ENCODE measurements around the gene GRID1.

GRID1 gene

DNA sequence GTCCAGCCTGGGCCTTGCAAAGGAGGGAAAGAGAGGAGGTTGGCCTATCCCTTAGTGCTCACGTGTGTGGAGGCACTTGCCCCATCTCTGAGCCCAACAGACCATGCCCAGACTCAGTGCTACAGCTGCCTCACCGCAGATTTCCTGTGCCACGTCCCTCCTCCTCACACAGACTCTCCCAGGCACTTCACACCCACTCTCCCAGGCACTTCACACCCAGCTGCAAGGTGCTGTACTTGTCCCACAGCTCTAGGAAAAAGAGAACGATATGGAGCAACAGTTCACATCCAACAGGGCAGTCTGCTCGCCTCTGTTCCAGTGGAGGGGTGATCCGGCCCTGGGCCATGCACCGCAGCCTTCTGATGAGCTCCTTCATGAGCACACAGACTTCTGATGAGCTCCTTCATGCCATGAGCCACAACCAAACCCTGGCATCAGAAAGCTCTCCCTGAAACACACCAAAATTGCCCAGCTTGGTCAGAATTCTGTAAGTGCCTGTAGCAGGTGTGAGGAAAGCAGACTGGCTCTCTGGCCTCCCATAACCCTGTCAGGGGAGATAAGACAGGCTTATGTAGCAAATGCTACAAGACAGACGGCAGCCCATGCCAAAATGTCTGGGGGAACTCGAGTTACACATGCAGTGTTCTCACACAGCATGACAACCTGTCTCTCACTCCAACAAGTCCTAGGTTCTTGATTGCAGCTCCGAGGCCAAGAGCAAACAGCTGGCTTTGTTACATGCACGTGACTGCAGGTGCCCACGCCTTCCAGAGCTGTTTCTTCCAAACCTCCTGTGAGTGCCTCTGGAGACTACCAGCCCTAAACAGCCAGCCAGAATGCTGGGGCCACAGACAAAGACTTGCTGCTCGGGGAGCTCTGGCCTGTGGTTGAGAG lies 348.5 kb downstream of the GRID1 start:
- H2AFZ ChIP-seq (ENCODE audit: low read length) = no peak overlapping the region
- H4K20me1 ChIP-seq (ENCODE audit: insufficient read depth, low read length) = no peaks in the 10 kb centered on the region
- no peaks in the 10 kb centered on the region for H3F3A ChIP-seq (ENCODE audit: insufficient read depth, low read length)
- H3K36me3 ChIP-seq (replicated peaks; ENCODE audit: insufficient read depth, low read length) = no peaks in the 10 kb centered on the region
- no peaks in the 10 kb centered on the region for H3K4me1 ChIP-seq (ENCODE audit: low read length)
- H3K79me2 ChIP-seq (ENCODE audit: low read length) = no peaks in the 10 kb centered on the region
- no peak overlapping the region for H3K9ac ChIP-seq (ENCODE audit: low read length)
- H3K4me3 ChIP-seq (ENCODE audit: low read length) = no peak overlapping the region
- H3K27ac ChIP-seq (ENCODE audit: low read length) = no peak overlapping the region
- H3K4me2 ChIP-seq (ENCODE audit: low read depth, low read length) = no peak overlapping the region
- no peaks in the 10 kb centered on the region for H3K9me3 ChIP-seq (replicated peaks; ENCODE audit: insufficient read depth, low read length)
- H3K9me2 ChIP-seq (replicated peaks; ENCODE audit: insufficient read depth, low read length) = no peaks in the 10 kb centered on the region
- TF ChIP-seq EZH2phosphoT487 (IDR thresholded peaks at IDR 0.05; ENCODE audit: low read length) (no peak), CTCF (IDR thresholded peaks at IDR 0.05; ENCODE audit: low read length) (no peak), EZH2 (optimal IDR thresholded peaks at IDR 0.05; ENCODE audit: low read depth, low read length) (no peak)
- peak; percentile 41 for DNase-seq
- H3K27me3 ChIP-seq (replicated peaks; ENCODE audit: insufficient read depth, low read length) = no peaks in the 10 kb centered on the region

DNA sequence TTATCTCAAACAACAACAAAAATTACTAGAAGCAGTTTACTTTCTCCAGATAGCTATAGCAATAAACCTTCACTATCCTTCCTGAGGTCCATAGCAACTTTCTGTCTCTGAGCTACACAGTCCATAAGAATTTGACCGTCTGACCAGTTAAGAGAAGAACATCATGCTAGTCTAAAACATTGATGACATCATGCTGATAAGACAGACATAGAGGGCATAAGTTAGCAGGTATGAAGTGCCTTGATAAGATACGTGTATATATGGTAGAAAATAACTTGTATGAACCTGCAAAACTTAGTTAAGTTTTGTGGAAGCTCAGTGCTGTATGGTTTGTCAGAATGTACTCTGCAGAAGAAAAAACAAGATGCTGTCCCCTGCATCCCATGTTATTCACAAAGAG lies 353.0 kb downstream of the GRID1 start:
- H3K9ac ChIP-seq (ENCODE audit: low read length) = no peak overlapping the region
- H3F3A ChIP-seq (ENCODE audit: insufficient read depth, low read length) = no peaks in the 10 kb centered on the region
- no peak overlapping the region for H3K4me2 ChIP-seq (ENCODE audit: low read depth, low read length)
- no peak overlapping the region for H3K4me3 ChIP-seq (ENCODE audit: low read length)
- H3K27me3 ChIP-seq (replicated peaks; ENCODE audit: insufficient read depth, low read length) = no peaks in the 10 kb centered on the region
- no peaks in the 10 kb centered on the region for H3K4me1 ChIP-seq (ENCODE audit: low read length)
- no peaks in the 10 kb centered on the region for H3K9me2 ChIP-seq (replicated peaks; ENCODE audit: insufficient read depth, low read length)
- H3K9me3 ChIP-seq (replicated peaks; ENCODE audit: insufficient read depth, low read length) = no peaks in the 10 kb centered on the region
- H4K20me1 ChIP-seq (ENCODE audit: insufficient read depth, low read length) = no peaks in the 10 kb centered on the region
- no peaks in the 10 kb centered on the region for H3K36me3 ChIP-seq (replicated peaks; ENCODE audit: insufficient read depth, low read length)
- no peak for TF ChIP-seq EZH2 (optimal IDR thresholded peaks at IDR 0.05; ENCODE audit: low read depth, low read length)
- TF ChIP-seq CTCF (IDR thresholded peaks at IDR 0.05; ENCODE audit: low read length) = no peak
- no peak for TF ChIP-seq EZH2phosphoT487 (IDR thresholded peaks at IDR 0.05; ENCODE audit: low read length)
- H3K79me2 ChIP-seq (ENCODE audit: low read length) = no peaks in the 10 kb centered on the region
- no peak overlapping the region for H3K27ac ChIP-seq (ENCODE audit: low read length)
- DNase-seq = no peak
- no peak overlapping the region for H2AFZ ChIP-seq (ENCODE audit: low read length)

DNA sequence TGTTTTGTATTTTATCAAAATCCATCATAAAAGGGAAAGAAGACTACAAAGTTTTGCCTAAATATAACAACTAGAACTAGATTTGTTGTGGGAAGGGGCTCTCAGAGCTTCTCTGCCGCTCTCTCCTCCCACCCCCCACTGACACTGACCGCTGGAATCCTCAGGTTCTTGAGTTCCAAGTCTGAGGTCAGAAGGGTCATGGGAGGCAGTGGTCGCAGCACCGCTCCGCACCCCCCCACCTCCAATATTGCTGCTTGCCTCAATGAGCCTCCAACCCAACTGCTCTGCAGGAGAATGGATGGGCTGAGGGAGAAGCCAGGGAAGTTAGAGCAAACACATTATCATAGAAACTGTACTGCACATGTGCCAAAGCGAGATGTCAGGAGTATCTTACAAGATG lies 359.4 kb downstream of the GRID1 start:
- Histone ChIP-seq H3K9me3 (replicated peaks; ENCODE audit: insufficient read depth, low read length) (no peaks in the 10 kb centered on the region), H3K4me1 (ENCODE audit: low read length) (no peaks in the 10 kb centered on the region), H3K36me3 (replicated peaks; ENCODE audit: insufficient read depth, low read length) (no peaks in the 10 kb centered on the region), H3K27me3 (replicated peaks; ENCODE audit: insufficient read depth, low read length) (no peaks in the 10 kb centered on the region), H3K4me2 (ENCODE audit: low read depth, low read length) (no peak overlapping the region), H3F3A (ENCODE audit: insufficient read depth, low read length) (no peaks in the 10 kb centered on the region), H3K27ac (ENCODE audit: low read length) (no peak overlapping the region), H4K20me1 (ENCODE audit: insufficient read depth, low read length) (no peaks in the 10 kb centered on the region), H3K4me3 (ENCODE audit: low read length) (no peak overlapping the region), H2AFZ (ENCODE audit: low read length) (no peak overlapping the region), H3K9ac (ENCODE audit: low read length) (no peak overlapping the region), H3K79me2 (ENCODE audit: low read length) (no peaks in the 10 kb centered on the region), H3K9me2 (replicated peaks; ENCODE audit: insufficient read depth, low read length) (no peaks in the 10 kb centered on the region)
- DNase-seq = no peak
- TF ChIP-seq EZH2 (optimal IDR thresholded peaks at IDR 0.05; ENCODE audit: low read depth, low read length) = no peak
- TF ChIP-seq EZH2phosphoT487 (IDR thresholded peaks at IDR 0.05; ENCODE audit: low read length) = no peak
- no peak for TF ChIP-seq CTCF (IDR thresholded peaks at IDR 0.05; ENCODE audit: low read length)
